HepG2 (cell line): ENCODE results near the gene GDAP1L1. TPM values are rescaled to one million over a fixed set of nuclear protein-coding genes. Genes with fewer than 3 reads are reported as not detected.

Source experiments
- ATAC-seq: fragments of 200-7000 bp; cut with Tn5 transposase; 3 replicates; pipeline ENCODE4 v1.9.1; 2020; ENCODE audit warnings: mild to moderate bottlenecking, moderate library complexity
- BruUV-seq: library from RNA; stranded (reverse); fragments of 400-500 nt; replicated peaks from 2 replicates; lab custom pipeline; 2021; lab: Mats Ljungman, UMichigan
- CTCF ChIA-PET: fragments of 300-600 bp; formaldehyde crosslinking; extraction: SDS; loops from one replicate; lab custom pipeline; 2021; ENCODE audit warnings: low total read pairs, inconsistent platforms, low intra/inter-chr PET ratio; lab: Yijun Ruan, JAX
- POLR2A ChIA-PET: fragments of 350-600 bp; sonication (Branson Sonifier 250); formaldehyde crosslinking; loops from one replicate; lab custom pipeline; 2020; ENCODE audit warnings: antibody characterized with exemption, inconsistent platforms; lab: Yijun Ruan, JAX
- DNase-seq: peaks from one replicate; pipeline ENCODE4 v3.0.0-alpha.2; 2015; ENCODE audit warnings: low spot score
- FAIRE-seq: peaks from 3 replicates; lab custom pipeline; 2011; peaks lifted over from hg19 to GRCh38; lab: Jason Lieb, UNC
- H2AFZ ChIP-seq: one replicate; pipeline ENCODE4 v1.6.1; 2011; ENCODE audit warnings: low read length, inconsistent platforms
- H3K27ac ChIP-seq: fragments of 300-600 bp; 3 replicates; pipeline ENCODE4 v1.8.0; 2011; ENCODE audit warnings: mixed run types, mild to moderate bottlenecking, mixed read lengths, low read length, inconsistent platforms; ENCODE audit not compliant: insufficient read depth; ENCODE audit errors: extremely low read length
- H3K27me3 ChIP-seq, 2 experiments: fragments of 200-600 bp in 1 of 2; 2 replicates in 1 of 2; 3 replicates in 1 of 2; pipeline versions ENCODE4 v1.6.0 to v1.8.0; 2011; ENCODE audit warnings: low read length in 2 of 2, mild to moderate bottlenecking in 2 of 2, moderate library complexity in 2 of 2, inconsistent platforms in 1 of 2; ENCODE audit not compliant: insufficient read depth in 2 of 2, control insufficient read depth in 1 of 2
- H3K36me3 ChIP-seq, 2 experiments: fragments of 200-600 bp in 1 of 2; replicated peaks in 1 of 2; 2 replicates in 1 of 2; 3 replicates in 1 of 2; pipeline versions ENCODE4 v1.5.1 to v1.8.0; 2011; ENCODE audit warnings: low read length in 2 of 2, inconsistent platforms in 1 of 2; ENCODE audit not compliant: insufficient read depth in 2 of 2, control insufficient read depth in 1 of 2
- H3K4me1 ChIP-seq: 2 replicates; pipeline ENCODE4 v1.5.1; 2012; ENCODE audit warnings: low read length, inconsistent platforms; ENCODE audit not compliant: insufficient read depth
- H3K4me2 ChIP-seq: 2 replicates; pipeline ENCODE4 v1.6.0; 2011; ENCODE audit warnings: low read depth, low read length, inconsistent platforms
- H3K4me3 ChIP-seq, 3 experiments: fragments of 200-600 bp in 1 of 3; sonication (generic), shearing (Covaris generic) in 1 of 3; replicated peaks in 1 of 3; 2 replicates each; pipeline ENCODE4 v1.5.1; 2011 to 2016; ENCODE audit warnings: low read length in 3 of 3, inconsistent platforms in 2 of 3, low read depth in 2 of 3, mild to moderate bottlenecking in 2 of 3, control low read depth in 1 of 3, mixed read lengths in 1 of 3; ENCODE audit not compliant: insufficient read depth in 1 of 3
- H3K79me2 ChIP-seq: one replicate; pipeline ENCODE4 v1.6.1; 2011; ENCODE audit warnings: low read length, inconsistent platforms; ENCODE audit not compliant: insufficient read depth
- H3K9ac ChIP-seq: 2 replicates; pipeline ENCODE4 v1.6.0; 2011; ENCODE audit warnings: mild to moderate bottlenecking, low read depth, low read length, inconsistent platforms; ENCODE audit not compliant: insufficient read depth
- H3K9me3 ChIP-seq: 2 replicates; pipeline ENCODE4 v1.5.1; 2012; ENCODE audit warnings: mild to moderate bottlenecking, low read length
- H4K20me1 ChIP-seq: 2 replicates; pipeline ENCODE4 v1.6.0; 2011; ENCODE audit warnings: inconsistent platforms, mild to moderate bottlenecking, low read length, moderate library complexity; ENCODE audit not compliant: insufficient read depth
- ARNTL ChIP-seq: sonication (generic); formaldehyde crosslinking; IDR thresholded peaks from 2 replicates; pipeline ENCODE4 v1.4.0; 2020; ENCODE audit warnings: mild to moderate bottlenecking, missing genetic modification reagents
- EEA1 ChIP-seq: sonication (generic); formaldehyde crosslinking; IDR thresholded peaks from 2 replicates; pipeline ENCODE4 v1.5.1; 2020; ENCODE audit warnings: mild to moderate bottlenecking, missing genetic modification reagents, borderline replicate concordance
- EZH2 ChIP-seq: conservative IDR thresholded peaks from 2 replicates; pipeline ENCODE4 v1.6.1; 2012; ENCODE audit warnings: mild to moderate bottlenecking, low read depth, low read length, moderate library complexity
- HMG20B ChIP-seq: conservative IDR thresholded peaks from 2 replicates; pipeline ENCODE4 v1.6.1; 2016; ENCODE audit warnings: missing genetic modification reagents, missing compliant biosample characterization
- KLF16 ChIP-seq, 2 experiments: sonication (generic) in 1 of 2; formaldehyde crosslinking in 1 of 2; IDR thresholded peaks; 2 replicates each; pipeline versions ENCODE4 v1.6.1 to v1.8.0; 2016 to 2023; ENCODE audit warnings: missing genetic modification reagents in 2 of 2, missing compliant biosample characterization in 1 of 2
- KLF6 ChIP-seq: IDR thresholded peaks from 2 replicates; pipeline ENCODE4 v1.8.0; 2016; ENCODE audit warnings: missing biosample characterization, missing genetic modification reagents
- MIXL1 ChIP-seq: IDR thresholded peaks from 2 replicates; pipeline ENCODE4 v1.6.1; 2016
- RBFOX2 ChIP-seq: fragments of 200-400 bp; formaldehyde crosslinking; IDR thresholded peaks from 2 replicates; pipeline ENCODE4 v1.6.1; 2017; ENCODE audit warnings: low read depth, mild to moderate bottlenecking, low read length
- SMYD3 ChIP-seq: sonication (generic); formaldehyde crosslinking; IDR thresholded peaks from 2 replicates; pipeline ENCODE4 v1.8.1; 2023; ENCODE audit warnings: mild to moderate bottlenecking, missing genetic modification reagents
- SP1 ChIP-seq, 2 experiments: fragments of 450-650 bp in 1 of 2; sonication (generic) in 1 of 2; formaldehyde crosslinking in 1 of 2; IDR thresholded peaks; 2 replicates each; pipeline versions ENCODE4 v1.4.0 to v1.6.1; 2016 to 2020; ENCODE audit warnings: missing genetic modification reagents in 1 of 2
- SP2 ChIP-seq: sonication (generic); formaldehyde crosslinking; IDR thresholded peaks from 2 replicates; pipeline ENCODE4 v1.5.1; 2020; ENCODE audit warnings: mild to moderate bottlenecking, missing genetic modification reagents
- ZFP1 ChIP-seq: IDR thresholded peaks from 2 replicates; pipeline ENCODE4 v1.6.1; 2016
- ZNF264 ChIP-seq: sonication (generic); formaldehyde crosslinking; IDR thresholded peaks from 2 replicates; pipeline ENCODE4 v1.4.0; 2020; ENCODE audit warnings: missing genetic modification reagents
- ZNF3 ChIP-seq: IDR thresholded peaks from 2 replicates; pipeline ENCODE4 v1.7.0; 2017; ENCODE audit warnings: inconsistent platforms
- ZNF382 ChIP-seq: sonication (generic); formaldehyde crosslinking; IDR thresholded peaks from 2 replicates; pipeline ENCODE4 v1.5.0; 2020; ENCODE audit warnings: missing genetic modification reagents, mild to moderate bottlenecking, borderline replicate concordance
- ZNF451 ChIP-seq: sonication (generic); formaldehyde crosslinking; IDR thresholded peaks from 2 replicates; pipeline ENCODE4 v1.5.0; 2020; ENCODE audit warnings: mild to moderate bottlenecking, missing genetic modification reagents
- ZNF790 ChIP-seq: sonication (generic); formaldehyde crosslinking; IDR thresholded peaks from 2 replicates; pipeline ENCODE4 v1.8.0; 2022; ENCODE audit warnings: missing genetic modification reagents, mild to moderate bottlenecking, borderline replicate concordance
- ZNF850 ChIP-seq: sonication (generic); formaldehyde crosslinking; conservative IDR thresholded peaks from 2 replicates; pipeline ENCODE4 v1.9.0; 2021; ENCODE audit warnings: mild to moderate bottlenecking, missing genetic modification reagents
- in situ Hi-C: cut with HindIII; loops from 2 replicates; pipeline ENCODE4 v1.10.0; 2017; ENCODE audit warnings: low pct_unique_long_range_greater_than_20kb; ENCODE audit not compliant: extremely low pct_ligation_motif_present
- intact Hi-C: fragments of 100-400 bp; cut with micrococcal nuclease; formaldehyde crosslinking; loops from one replicate; pipeline ENCODE4 v1.10.0; 2022; ENCODE audit not compliant: unreplicated experiment
- polyA plus RNA-seq, 8 experiments: library from polyadenylated mRNA; depleted of rRNA in 3 of 8; stranded (reverse) in 7 of 8; unstranded in 1 of 8; fragments of >200 nt; fragmentation: Illumina TruSeq in 4 of 8; extraction: Trizol in 4 of 8; gene quantifications; 2 replicates each; pipeline versions ENCODE4 v1.2.1 to v1.2.3, GENCODE V29; 2011 to 2016; ENCODE audit warnings: low read depth in 4 of 8, missing spikeins in 1 of 8, mixed read lengths in 1 of 8; ENCODE audit not compliant: insufficient read depth in 1 of 8
- total RNA-seq, 5 experiments: library from RNA; depleted of rRNA; stranded (reverse); fragments of >200 nt; fragmentation: Illumina TruSeq; extraction: Trizol; gene quantifications; 2 replicates each; pipeline ENCODE4 v1.2.3, GENCODE V29; 2016; ENCODE audit warnings: low read depth in 1 of 5
- TF ChIP-seq, protein P1 (sequence below): sonication (generic); formaldehyde crosslinking; IDR thresholded peaks from 2 replicates; pipeline ENCODE4 v1.5.0; 2020; ENCODE audit warnings: missing genetic modification reagents

Gene GDAP1L1
- total and polyA plus RNA-seq, 2 of the 13 experiments (the other 11 are each of a cell fraction or from before 2014, with no cell fraction given) = 0.04 TPM; not detected in 1

GRCh38 chr20:44302736-44303135, 55.6 kb downstream of the GDAP1L1 start (continued):
- TF ChIP-seq ZNF850 (CRISPR knock-in tag) (no peak), ARNTL (CRISPR knock-in tag) (0 out of 2 replicates have a peak, but pooled peaks have one; percentile 32), HMG20B (CRISPR knock-in tag) (0 out of 2 replicates have a peak, but pooled peaks have one; percentile 1), MIXL1 (0 out of 2 replicates have a peak, but pooled peaks have one; percentile 9), SP2 (CRISPR knock-in tag) (no peak)
- TF ChIP-seq, all 625 proteins: peak for 10

GRCh38 chr20:44304383-44304782, 57.3 kb downstream of the GDAP1L1 start:
- in situ Hi-C loops = no loop called here
- CTCF ChIA-PET = no interaction called here
- Histone ChIP-seq H4K20me1 (no peaks in the 10 kb centered on the region), H3K9me3 (no peaks in the 10 kb centered on the region), H3K9ac (no peak overlapping the region), H2AFZ (no peak overlapping the region)
- TF ChIP-seq RBFOX2 (no peak), SP1 (IDR thresholded peaks at IDR 0.05) (no peak), SP1 (CRISPR knock-in tag; IDR thresholded peaks at IDR 0.05) (no peak), ZNF3 (CRISPR knock-in tag) (no peak), KLF6 (no peak), ZNF790 (CRISPR knock-in tag) (no peak), EZH2 (no peak), ZNF382 (CRISPR knock-in tag) (no peak), EEA1 (CRISPR knock-in tag) (no peak), SMYD3 (CRISPR knock-in tag) (no peak), ZFP1 (CRISPR knock-in tag) (no peak), ZNF451 (CRISPR knock-in tag) (no peak), ZNF264 (CRISPR knock-in tag) (no peak), KLF16 (CRISPR knock-in tag; IDR thresholded peaks at IDR 0.05) (no peak)
- TF ChIP-seq, protein P1, sequence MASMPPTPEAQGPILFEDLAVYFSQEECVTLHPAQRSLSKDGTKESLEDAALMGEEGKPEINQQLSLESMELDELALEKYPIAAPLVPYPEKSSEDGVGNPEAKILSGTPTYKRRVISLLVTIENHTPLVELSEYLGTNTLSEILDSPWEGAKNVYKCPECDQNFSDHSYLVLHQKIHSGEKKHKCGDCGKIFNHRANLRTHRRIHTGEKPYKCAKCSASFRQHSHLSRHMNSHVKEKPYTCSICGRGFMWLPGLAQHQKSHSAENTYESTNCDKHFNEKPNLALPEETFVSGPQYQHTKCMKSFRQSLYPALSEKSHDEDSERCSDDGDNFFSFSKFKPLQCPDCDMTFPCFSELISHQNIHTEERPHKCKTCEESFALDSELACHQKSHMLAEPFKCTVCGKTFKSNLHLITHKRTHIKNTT = no peak
- TF ChIP-seq, all 625 proteins: peak for 0
- DNase-seq (no peak), ATAC-seq (no peak), FAIRE-seq (no peak)
- Histone ChIP-seq H3K27me3 (no peaks in the 10 kb centered on the region), H3K4me2 (no peak overlapping the region), H3K79me2 (peaks cover 9% of the 10 kb centered on the region), H3K27ac (no peak overlapping the region), H3K4me3 (no peak overlapping the region), H3K4me1 (peaks cover 36% of the 10 kb centered on the region), H3K36me3 (peaks cover 0 to 7% of the 10 kb centered on the region in 2 experiments; a peak in 2 of 5 replicates)
- BruUV-seq = TSS peak; percentile 7
- POLR2A ChIA-PET = no interaction called here
- intact Hi-C loops = no loop called here
